AG10803 (cell line): ENCODE results near the gene ZBTB17.

ENCODE experiments used
- DNase-seq: peaks from one replicate; pipeline ENCODE4 v3.0.0; 2010; ENCODE audit warnings: low read depth
- H3K4me3 ChIP-seq: 2 replicates; pipeline ENCODE4 v1.5.1; 2011; ENCODE audit warnings: mild to moderate bottlenecking, low read length, control low read depth
- CTCF ChIP-seq: conservative IDR thresholded peaks from 2 replicates; pipeline ENCODE4 v1.5.1; 2011; ENCODE audit warnings: mild to moderate bottlenecking, low read length, control low read depth, inconsistent platforms

The ZBTB17 gene

GRCh38 chr1:15945011-15945831, 30.7 kb downstream of the ZBTB17 start:
- no peak for DNase-seq
- TF ChIP-seq CTCF, result no peak
- no peak overlapping the region for H3K4me3 ChIP-seq

- no peak for TF ChIP-seq CTCF
- no peak overlapping the region for H3K4me3 ChIP-seq
- DNase-seq, result no peak
Measured at GRCh38 chr1:15944308-15945010, 31.4 kb downstream of the ZBTB17 start.

GRCh38 chr1:15943992-15944307, 32.0 kb downstream of the ZBTB17 start:
- DNase-seq, result no peak
- no peak overlapping the region for H3K4me3 ChIP-seq
- TF ChIP-seq CTCF, result no peak

- TF ChIP-seq CTCF, result no peak
- DNase-seq, result no peak
- no peak overlapping the region for H3K4me3 ChIP-seq
Measured at GRCh38 chr1:15943328-15943991, 32.4 kb downstream of the ZBTB17 start.

- no peak overlapping the region for H3K4me3 ChIP-seq
- TF ChIP-seq CTCF, result no peak
- no peak for DNase-seq
Measured at GRCh38 chr1:15942661-15943327, 33.1 kb downstream of the ZBTB17 start.

GRCh38 chr1:15941899-15942660, 33.8 kb downstream of the ZBTB17 start:
- no peak for DNase-seq
- no peak for TF ChIP-seq CTCF
- no peak overlapping the region for H3K4me3 ChIP-seq
